Peyer's patch (tissue), 4 donors: ENCODE measurements around the gene NEURL3.

Source experiments
- CTCF ChIP-seq, 6 experiments: fragments of 450-650 bp in 4 of 6; fragments of 200-600 bp in 2 of 6; sonication (generic) in 1 of 6; IDR thresholded peaks; one replicate each; pipeline ENCODE4 v1.5.1; 2017 to 2019; ENCODE audit warnings: antibody characterized with exemption in 6 of 6, mild to moderate bottlenecking in 3 of 6, moderate library complexity in 1 of 6
- POLR2A ChIP-seq, 2 donors: fragments of 450-650 bp; IDR thresholded peaks; one replicate each; pipeline ENCODE4 v1.5.1; 2017; ENCODE audit warnings: antibody characterized with exemption in 2 of 2, mild to moderate bottlenecking in 2 of 2, moderate library complexity in 2 of 2

- no peak for TF ChIP-seq CTCF (IDR thresholded peaks at IDR 0.05)
- TF ChIP-seq POLR2A (IDR thresholded peaks at IDR 0.05): no peak
Observed at GRCh38 chr2:96529376-96530143, 24.4 kb upstream of the NEURL3 start.
